ENCODE measurements around the gene ADI1.

The ADI1 gene

DNA sequence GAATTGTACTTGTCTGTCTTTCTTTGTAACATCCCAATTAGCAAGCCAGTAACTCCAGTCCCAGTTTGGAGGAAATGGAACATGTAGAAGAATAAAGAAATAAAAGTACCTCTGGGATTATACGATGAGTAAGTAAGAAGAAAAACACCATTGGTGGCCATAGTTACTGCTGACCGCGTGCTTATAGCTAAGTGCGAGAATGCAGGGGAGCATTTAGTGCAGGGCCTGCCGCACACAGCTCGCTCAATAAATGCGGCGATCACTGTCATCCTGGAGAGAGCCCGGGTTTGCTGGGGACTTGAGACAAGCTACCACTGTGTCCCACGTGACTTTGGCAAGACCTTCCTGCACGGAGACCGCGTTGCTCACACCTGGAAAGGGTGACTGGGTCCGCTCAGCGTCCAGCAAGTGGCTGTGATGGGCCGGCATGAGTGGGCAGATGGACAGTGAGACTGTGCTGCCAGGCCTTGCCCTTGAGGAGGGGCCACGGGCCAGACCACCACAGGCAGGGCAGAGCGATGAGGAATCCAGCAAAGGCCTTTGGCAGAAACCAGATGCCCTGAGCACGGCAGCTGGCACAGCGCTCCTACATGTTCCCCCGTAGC lies 54.8 kb downstream of the ADI1 start:
- Mint-ChIP-seq H3K9me3 (no peaks in the 10 kb centered on the region), H3K4me1 (peaks cover 5 to 11% of the 10 kb centered on the region in 2 donors), H3K27me3 (no peaks in the 10 kb centered on the region), H3K36me3 (peaks cover 25 to 50% of the 10 kb centered on the region in 2 donors), H3K4me3 (no peak overlapping the region), H3K27ac (no peak overlapping the region)
- DNase-seq (no peak), ATAC-seq (replicated peaks) (no peak)

DNA sequence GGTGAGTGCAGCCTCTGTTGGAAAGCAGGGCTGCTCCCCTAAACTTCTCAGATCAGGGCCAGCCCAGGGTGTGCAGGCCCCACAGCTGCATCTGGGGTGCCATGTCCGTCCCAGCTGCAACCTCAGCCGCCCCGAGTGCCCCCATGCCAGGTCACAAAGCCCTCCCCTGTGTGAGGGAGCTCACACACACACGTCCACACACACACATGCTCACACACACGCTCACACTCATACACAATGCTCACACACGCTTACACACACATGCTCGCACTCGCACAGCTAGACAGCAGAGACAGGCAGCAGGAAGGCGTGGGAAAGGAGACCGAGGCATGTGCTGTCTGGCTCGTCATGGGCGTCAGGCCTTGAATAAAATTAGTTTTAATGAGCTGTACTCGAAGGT lies 55.4 kb downstream of the ADI1 start:
- no peak for DNase-seq
- H3K9me3 Mint-ChIP-seq, result no peaks in the 10 kb centered on the region
- H3K36me3 Mint-ChIP-seq, result peaks cover 25 to 48% of the 10 kb centered on the region in 2 donors
- H3K27me3 Mint-ChIP-seq, result no peaks in the 10 kb centered on the region
- peak overlapping the region; percentile 56 for H3K27ac Mint-ChIP-seq
- H3K4me3 Mint-ChIP-seq, result no peak overlapping the region
- H3K4me1 Mint-ChIP-seq, result peaks cover 5 to 11% of the 10 kb centered on the region in 2 donors
- no peak for ATAC-seq (replicated peaks)

- peaks cover 20 to 46% of the 10 kb centered on the region in 2 donors for H3K36me3 Mint-ChIP-seq
- ATAC-seq (replicated peaks) (no peak), DNase-seq (no peak)
- no peaks in the 10 kb centered on the region for H3K27me3 Mint-ChIP-seq
- H3K4me1 Mint-ChIP-seq, result peaks cover 5 to 11% of the 10 kb centered on the region in 2 donors
- H3K4me3 Mint-ChIP-seq, result no peak overlapping the region
- H3K27ac Mint-ChIP-seq, result no peak overlapping the region
- no peaks in the 10 kb centered on the region for H3K9me3 Mint-ChIP-seq
Observed at GRCh38 chr2:3463186-3463835, 56.0 kb downstream of the ADI1 start.

- peaks cover 15 to 43% of the 10 kb centered on the region in 2 donors for H3K36me3 Mint-ChIP-seq
- ATAC-seq (replicated peaks), result peak in 1 of 2 donors; percentile 4
- H3K4me3 Mint-ChIP-seq, result no peak overlapping the region
Observed at GRCh38 chr2:3462493-3463104, 56.7 kb downstream of the ADI1 start.

DNA sequence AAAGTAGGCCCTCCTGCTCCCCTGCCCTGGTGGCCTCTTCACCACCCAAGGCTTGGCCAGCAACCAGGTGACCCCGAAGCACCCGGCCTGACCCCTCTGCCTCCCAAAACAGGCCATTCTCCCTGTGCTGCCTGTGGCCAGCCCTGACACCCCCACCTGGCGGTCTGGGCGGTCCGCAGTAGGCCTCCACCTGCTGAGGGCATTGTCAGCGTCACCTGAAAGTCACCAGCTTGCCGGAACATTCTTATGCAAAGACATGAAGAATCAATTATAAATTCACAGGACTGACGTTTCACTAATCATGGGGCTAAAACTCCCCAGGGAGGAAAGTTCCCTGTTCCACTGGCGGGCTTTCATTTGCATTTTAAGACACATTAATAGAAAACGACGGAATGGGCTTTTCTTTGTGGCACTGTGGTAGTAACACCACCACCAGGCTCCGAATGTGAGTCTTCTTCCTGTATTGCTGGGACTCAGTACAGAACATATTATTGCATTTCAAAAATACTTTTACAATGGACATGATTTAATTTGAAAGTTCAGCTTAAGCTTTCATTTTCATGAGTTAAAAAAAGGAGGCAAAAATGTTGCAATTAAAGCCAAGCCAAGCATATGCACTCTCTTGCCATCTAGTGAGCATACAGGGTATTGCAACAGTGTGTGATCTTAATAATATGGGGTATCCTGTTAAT lies 57.4 kb downstream of the ADI1 start:
- Mint-ChIP-seq H3K4me1 (peaks cover 5 to 11% of the 10 kb centered on the region in 2 donors), H3K27ac (peak overlapping the region; percentile 94), H3K27me3 (no peaks in the 10 kb centered on the region), H3K9me3 (no peaks in the 10 kb centered on the region), H3K4me3 (peak overlapping the region; percentile 59 to 69), H3K36me3 (peaks cover 13 to 42% of the 10 kb centered on the region in 2 donors)
- ATAC-seq (replicated peaks), result peak; percentile 66 to 74
- peak; percentile 15 for DNase-seq

More at GRCh38 chr2:3462493-3463104, 56.7 kb downstream of the ADI1 start:
- no peaks in the 10 kb centered on the region for H3K27me3 Mint-ChIP-seq
- no peak overlapping the region for H3K27ac Mint-ChIP-seq
- no peak for DNase-seq
- no peaks in the 10 kb centered on the region for H3K9me3 Mint-ChIP-seq
- H3K4me1 Mint-ChIP-seq, result peaks cover 5 to 11% of the 10 kb centered on the region in 2 donors

DNA sequence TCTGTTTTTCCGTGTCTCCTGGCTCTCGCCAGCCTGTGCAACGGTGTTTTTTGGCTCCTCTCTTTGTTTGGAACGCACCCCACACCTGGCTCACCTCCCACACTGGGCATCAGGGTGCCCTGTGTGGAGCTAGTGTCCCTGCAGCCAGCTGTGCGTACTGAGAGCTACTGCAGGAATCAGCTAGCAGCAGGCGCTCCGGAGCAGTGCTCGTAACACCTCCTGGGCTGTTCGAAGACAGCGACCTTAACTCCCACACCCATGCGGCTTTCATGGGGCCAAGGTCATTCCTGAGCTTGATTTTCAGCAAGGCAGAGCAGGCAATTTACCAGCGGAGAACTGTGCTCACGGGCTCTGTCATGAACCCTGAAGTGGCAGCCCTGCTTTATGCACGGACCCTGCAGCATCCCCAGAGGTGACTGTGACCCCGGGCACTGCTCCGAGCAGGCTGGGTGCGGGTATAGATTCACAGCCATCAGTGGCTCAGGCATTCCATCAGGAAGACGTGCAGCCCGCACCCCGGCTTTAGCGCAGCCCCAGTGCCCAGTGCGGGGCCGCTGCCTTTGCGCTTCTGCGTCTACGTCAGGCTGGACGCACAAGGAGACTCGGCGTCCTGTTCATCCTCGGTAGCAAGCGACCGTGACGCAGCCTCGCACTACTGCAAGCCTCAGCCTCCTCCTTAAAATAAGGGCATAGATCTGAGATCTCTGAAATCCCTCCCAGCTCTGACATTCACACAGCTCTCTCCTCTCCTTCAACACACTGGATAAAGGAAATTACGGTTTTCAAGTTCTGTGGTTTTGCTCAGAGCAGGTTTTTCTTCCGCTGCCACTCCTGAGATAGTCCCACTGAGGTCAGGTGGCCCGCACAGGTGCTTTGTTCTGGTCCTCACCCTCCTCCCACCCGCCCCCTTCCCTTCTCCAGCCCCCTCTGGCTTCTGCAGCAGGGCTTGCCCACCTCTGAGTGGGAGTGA lies 58.2 kb downstream of the ADI1 start:
- H3K27ac Mint-ChIP-seq, result peak overlapping the region; percentile 17
- peaks cover 16 to 45% of the 10 kb centered on the region in 2 donors for H3K36me3 Mint-ChIP-seq
- ATAC-seq (replicated peaks) (peak in 1 of 2 donors; percentile 6), DNase-seq (no peak)
- H3K4me3 Mint-ChIP-seq, result no peak overlapping the region
- H3K27me3 Mint-ChIP-seq, result no peaks in the 10 kb centered on the region
- peaks cover 5 to 11% of the 10 kb centered on the region in 2 donors for H3K4me1 Mint-ChIP-seq
- no peaks in the 10 kb centered on the region for H3K9me3 Mint-ChIP-seq

DNA sequence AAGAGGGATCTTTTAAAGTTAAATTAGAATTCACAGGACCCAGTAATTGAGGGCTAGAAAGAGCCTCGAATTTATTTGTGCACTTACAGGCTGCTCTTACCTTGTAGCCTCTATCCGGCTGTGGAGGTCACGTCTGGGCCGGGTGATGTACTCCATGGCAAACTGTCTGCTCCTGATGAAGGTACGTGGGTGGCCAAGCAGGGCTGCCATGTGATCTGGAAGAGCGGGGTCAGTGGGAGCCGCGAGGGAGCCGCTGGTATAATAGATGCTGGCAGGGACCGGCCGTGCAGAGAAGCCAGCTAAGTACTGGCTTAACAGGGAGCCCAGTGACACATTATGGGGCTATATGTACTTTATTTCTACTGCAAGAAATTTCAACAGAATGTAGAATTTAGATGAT lies 59.2 kb downstream of the ADI1 start:
- ATAC-seq (replicated peaks), result no peak
- Mint-ChIP-seq H3K9me3 (no peaks in the 10 kb centered on the region), H3K4me1 (peaks cover 5 to 11% of the 10 kb centered on the region in 2 donors), H3K27ac (no peak overlapping the region), H3K4me3 (no peak overlapping the region), H3K36me3 (peaks cover 25 to 49% of the 10 kb centered on the region in 2 donors), H3K27me3 (no peaks in the 10 kb centered on the region)
- no peak for DNase-seq

- no peak overlapping the region for H3K27ac Mint-ChIP-seq
Observed at GRCh38 chr2:3459185-3460015, 59.9 kb downstream of the ADI1 start.

DNA sequence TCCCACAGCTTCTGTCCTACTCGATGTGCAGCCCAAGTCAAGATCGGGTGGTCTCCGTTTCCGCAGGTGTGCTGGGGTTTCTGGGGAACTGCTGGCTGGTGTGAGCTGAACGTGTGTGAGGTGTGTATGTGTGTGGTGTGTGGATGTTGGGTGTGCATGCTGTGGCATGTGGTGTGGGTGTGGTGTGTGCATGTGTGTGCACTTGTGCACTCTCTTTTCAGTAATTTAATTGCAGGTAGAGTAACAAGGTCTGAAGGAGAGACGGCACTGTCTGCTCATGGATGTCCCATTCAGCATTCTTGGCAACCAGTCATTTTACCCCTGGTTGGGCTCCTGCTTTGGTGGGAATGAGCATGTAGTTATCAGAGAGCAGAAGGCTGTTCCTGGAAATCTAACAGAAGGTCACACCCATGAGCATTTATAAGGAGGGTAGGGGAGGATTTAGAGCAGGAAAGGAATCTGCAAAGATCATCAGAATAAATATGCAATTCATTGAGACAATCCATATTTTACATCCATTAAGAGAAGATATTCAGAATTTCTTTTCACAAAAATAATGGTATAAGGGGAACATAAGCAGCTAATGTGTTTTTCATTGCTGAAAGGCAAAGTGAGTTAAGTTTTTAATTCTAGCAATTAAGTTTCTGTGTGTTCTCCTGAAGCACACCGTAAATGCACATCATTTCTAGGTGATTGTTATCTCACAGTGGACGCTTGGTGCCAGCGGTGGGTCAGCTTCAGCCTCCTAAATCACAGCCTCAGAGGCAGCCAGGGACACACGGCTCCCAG lies 60.7 kb downstream of the ADI1 start:
- H3K27ac Mint-ChIP-seq, result no peak overlapping the region
- H3K27me3 Mint-ChIP-seq, result no peaks in the 10 kb centered on the region
- H3K4me1 Mint-ChIP-seq, result peaks cover 5 to 11% of the 10 kb centered on the region in 2 donors
- H3K36me3 Mint-ChIP-seq, result peaks cover 27 to 44% of the 10 kb centered on the region in 2 donors
- ATAC-seq (replicated peaks), result no peak
- no peak overlapping the region for H3K4me3 Mint-ChIP-seq
- H3K9me3 Mint-ChIP-seq, result no peaks in the 10 kb centered on the region
- no peak for DNase-seq

More at GRCh38 chr2:3459185-3460015, 59.9 kb downstream of the ADI1 start:
- Mint-ChIP-seq H3K27me3 (no peaks in the 10 kb centered on the region), H3K9me3 (no peaks in the 10 kb centered on the region), H3K4me3 (no peak overlapping the region), H3K4me1 (peaks cover 5 to 11% of the 10 kb centered on the region in 2 donors), H3K36me3 (peaks cover 24 to 47% of the 10 kb centered on the region in 2 donors)
- no peak for ATAC-seq (replicated peaks)
- no peak for DNase-seq

DNA sequence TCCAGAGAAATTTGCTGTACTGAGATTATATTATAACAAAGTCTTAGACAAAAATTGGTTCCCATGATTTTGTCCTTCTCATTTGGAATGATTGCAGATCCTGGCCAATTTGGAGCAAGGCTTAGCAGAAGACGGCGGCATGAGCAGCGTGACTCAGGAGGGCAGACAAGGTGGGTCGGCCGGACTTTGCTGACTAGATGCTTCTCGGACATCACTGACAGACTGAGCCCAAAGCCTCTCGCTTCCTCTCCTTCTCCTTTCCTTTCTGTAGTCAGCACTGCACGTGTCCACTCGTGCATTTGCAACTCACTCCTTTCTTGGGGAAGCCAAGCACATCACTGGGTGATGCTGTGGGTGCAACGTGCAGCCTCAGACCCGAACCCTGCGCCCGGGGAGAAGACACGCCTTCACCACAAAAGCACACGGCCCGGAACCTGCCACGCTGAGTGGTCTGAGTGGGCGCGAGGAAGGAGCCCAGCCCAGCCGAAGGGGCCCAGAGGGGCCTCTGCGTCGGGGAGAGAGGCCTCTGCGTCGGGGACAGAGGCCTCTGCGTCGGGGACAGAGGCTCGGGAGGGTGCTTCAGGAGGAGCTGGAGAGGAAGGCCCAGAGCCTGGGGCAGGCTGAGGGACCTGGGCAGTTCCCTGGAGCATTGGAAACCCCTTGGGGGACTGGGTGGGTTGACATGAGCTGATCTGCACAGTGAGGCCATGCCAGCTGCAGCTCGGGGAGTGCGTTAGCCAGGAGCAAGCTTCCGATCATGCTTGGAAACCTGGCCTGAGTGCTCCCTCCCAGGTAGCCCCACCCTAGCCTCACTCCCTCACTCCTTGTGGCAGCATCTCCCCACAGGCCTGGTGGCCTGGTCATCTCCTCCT lies 61.6 kb downstream of the ADI1 start:
- DNase-seq, result no peak
- no peak overlapping the region for H3K4me3 Mint-ChIP-seq
- peak overlapping the region; percentile 6 for H3K27ac Mint-ChIP-seq
- no peak for ATAC-seq (replicated peaks)
- H3K36me3 Mint-ChIP-seq, result peaks cover 31 to 46% of the 10 kb centered on the region in 2 donors
- H3K27me3 Mint-ChIP-seq, result no peaks in the 10 kb centered on the region
- peaks cover 5 to 11% of the 10 kb centered on the region in 2 donors for H3K4me1 Mint-ChIP-seq
- H3K9me3 Mint-ChIP-seq, result no peaks in the 10 kb centered on the region

GRCh38 chr2:3456125-3456524 lies 63.2 kb downstream of the ADI1 start:
- H3K27ac Mint-ChIP-seq, result peak overlapping the region; percentile 42
- DNase-seq (no peak), ATAC-seq (replicated peaks) (no peak)
- H3K27me3 Mint-ChIP-seq, result no peaks in the 10 kb centered on the region
- H3K4me1 Mint-ChIP-seq, result no peaks in the 10 kb centered on the region
- no peaks in the 10 kb centered on the region for H3K9me3 Mint-ChIP-seq
- no peak overlapping the region for H3K4me3 Mint-ChIP-seq
- peaks cover 40 to 53% of the 10 kb centered on the region in 2 donors for H3K36me3 Mint-ChIP-seq

Measured in stimulated activated naive B cell treated with anti-CD40 and anti-IgM and Interleukin-4, amounts not matched to agents 10 μg/mL and 1 μg/mL and 100 μg/mL, for 72 hours (primary cell).